Liver (tissue), 3 donors: Measurements from ENCODE around the gene OSTF1.

Experiments used
- EGR1 ChIP-seq, 2 donors: IDR thresholded peaks; 2 replicates each; pipeline ENCODE4 v1.6.1; 2016 to 2018; ENCODE audit warnings: antibody characterized with exemption in 2 of 2, low read depth in 2 of 2
- FOXA2 ChIP-seq: IDR thresholded peaks from 2 replicates; pipeline ENCODE4 v1.6.1; 2016; ENCODE audit warnings: antibody characterized with exemption
- SP1 ChIP-seq: IDR thresholded peaks from 2 replicates; pipeline ENCODE4 v1.6.1; 2018; ENCODE audit warnings: antibody characterized with exemption, mild to moderate bottlenecking
- TAF1 ChIP-seq: conservative IDR thresholded peaks from 2 replicates; pipeline ENCODE4 v1.6.1; 2016; ENCODE audit warnings: antibody characterized with exemption, mild to moderate bottlenecking
- TF ChIP-seq, protein P1 (sequence below): IDR thresholded peaks from 2 replicates; pipeline ENCODE4 v1.6.1; 2016; ENCODE audit warnings: antibody characterized with exemption
- TF ChIP-seq, protein P2 (sequence below): fragments of 150-350 bp; IDR thresholded peaks from 2 replicates; pipeline ENCODE4 v1.5.1; 2017; ENCODE audit warnings: improper control_type of control experiment, low read depth, low read length; ENCODE audit not compliant: missing input control
- donor health status: healthy.
- donor health status: healthy.

DNA sequence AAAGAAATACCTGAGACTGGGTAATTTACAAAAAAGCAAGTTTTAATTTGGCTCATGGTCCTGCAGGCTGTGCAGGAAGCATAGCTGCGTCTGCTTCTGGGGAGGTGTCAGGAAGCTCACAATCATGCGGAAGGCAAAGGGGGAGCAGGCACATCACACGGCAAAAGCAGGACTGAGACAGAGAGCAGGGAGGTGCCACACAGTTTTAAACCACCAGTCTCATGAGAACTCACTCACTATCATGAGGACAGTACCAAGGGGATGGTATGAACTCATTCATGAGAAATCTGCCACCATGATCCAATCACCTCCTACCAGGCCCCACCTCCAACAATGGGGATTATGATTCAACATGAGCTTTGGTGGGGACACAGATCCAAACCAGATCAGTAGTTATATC, 96.2 kb downstream of the OSTF1 start:
- TF ChIP-seq, protein P1, sequence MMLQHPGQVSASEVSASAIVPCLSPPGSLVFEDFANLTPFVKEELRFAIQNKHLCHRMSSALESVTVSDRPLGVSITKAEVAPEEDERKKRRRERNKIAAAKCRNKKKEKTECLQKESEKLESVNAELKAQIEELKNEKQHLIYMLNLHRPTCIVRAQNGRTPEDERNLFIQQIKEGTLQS = no peak
- TF ChIP-seq, protein P2, sequence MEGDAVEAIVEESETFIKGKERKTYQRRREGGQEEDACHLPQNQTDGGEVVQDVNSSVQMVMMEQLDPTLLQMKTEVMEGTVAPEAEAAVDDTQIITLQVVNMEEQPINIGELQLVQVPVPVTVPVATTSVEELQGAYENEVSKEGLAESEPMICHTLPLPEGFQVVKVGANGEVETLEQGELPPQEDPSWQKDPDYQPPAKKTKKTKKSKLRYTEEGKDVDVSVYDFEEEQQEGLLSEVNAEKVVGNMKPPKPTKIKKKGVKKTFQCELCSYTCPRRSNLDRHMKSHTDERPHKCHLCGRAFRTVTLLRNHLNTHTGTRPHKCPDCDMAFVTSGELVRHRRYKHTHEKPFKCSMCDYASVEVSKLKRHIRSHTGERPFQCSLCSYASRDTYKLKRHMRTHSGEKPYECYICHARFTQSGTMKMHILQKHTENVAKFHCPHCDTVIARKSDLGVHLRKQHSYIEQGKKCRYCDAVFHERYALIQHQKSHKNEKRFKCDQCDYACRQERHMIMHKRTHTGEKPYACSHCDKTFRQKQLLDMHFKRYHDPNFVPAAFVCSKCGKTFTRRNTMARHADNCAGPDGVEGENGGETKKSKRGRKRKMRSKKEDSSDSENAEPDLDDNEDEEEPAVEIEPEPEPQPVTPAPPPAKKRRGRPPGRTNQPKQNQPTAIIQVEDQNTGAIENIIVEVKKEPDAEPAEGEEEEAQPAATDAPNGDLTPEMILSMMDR = no peak
- TF ChIP-seq TAF1 (no peak), SP1 (no peak), EGR1 (IDR thresholded peaks at IDR 0.05; ENCODE audit: low read depth in 2 of 2) (no peak), FOXA2 (no peak)
